HepG2 (cell line): Measurements from ENCODE around the gene ARID3C. TPM values are rescaled to one million over a fixed set of nuclear protein-coding genes. Genes with fewer than 3 reads are reported as not detected.

ENCODE experiments used
- ATAC-seq: fragments of 200-7000 bp; cut with Tn5 transposase; 3 replicates; pipeline ENCODE4 v1.9.1; 2020; ENCODE audit warnings: mild to moderate bottlenecking, moderate library complexity
- BruUV-seq: library from RNA; stranded (reverse); fragments of 400-500 nt; replicated peaks from 2 replicates; lab custom pipeline; 2021; lab: Mats Ljungman, UMichigan
- CTCF ChIA-PET: fragments of 300-600 bp; formaldehyde crosslinking; extraction: SDS; loops from one replicate; lab custom pipeline; 2021; ENCODE audit warnings: low total read pairs, inconsistent platforms, low intra/inter-chr PET ratio; lab: Yijun Ruan, JAX
- POLR2A ChIA-PET: fragments of 350-600 bp; sonication (Branson Sonifier 250); formaldehyde crosslinking; loops from one replicate; lab custom pipeline; 2020; ENCODE audit warnings: antibody characterized with exemption, inconsistent platforms; lab: Yijun Ruan, JAX
- DNase-seq: peaks from one replicate; pipeline ENCODE4 v3.0.0-alpha.2; 2015; ENCODE audit warnings: low spot score
- FAIRE-seq: peaks from 3 replicates; lab custom pipeline; 2011; peaks lifted over from hg19 to GRCh38; lab: Jason Lieb, UNC
- H2AFZ ChIP-seq: one replicate; pipeline ENCODE4 v1.6.1; 2011; ENCODE audit warnings: low read length, inconsistent platforms
- H3K27ac ChIP-seq: fragments of 300-600 bp; 3 replicates; pipeline ENCODE4 v1.8.0; 2011; ENCODE audit warnings: mixed run types, mild to moderate bottlenecking, mixed read lengths, low read length, inconsistent platforms; ENCODE audit not compliant: insufficient read depth; ENCODE audit errors: extremely low read length
- H3K27me3 ChIP-seq, 2 experiments: fragments of 200-600 bp in 1 of 2; 2 replicates in 1 of 2; 3 replicates in 1 of 2; pipeline versions ENCODE4 v1.6.0 to v1.8.0; 2011; ENCODE audit warnings: low read length in 2 of 2, mild to moderate bottlenecking in 2 of 2, moderate library complexity in 2 of 2, inconsistent platforms in 1 of 2; ENCODE audit not compliant: insufficient read depth in 2 of 2, control insufficient read depth in 1 of 2
- H3K36me3 ChIP-seq, 2 experiments: fragments of 200-600 bp in 1 of 2; replicated peaks in 1 of 2; 2 replicates in 1 of 2; 3 replicates in 1 of 2; pipeline versions ENCODE4 v1.5.1 to v1.8.0; 2011; ENCODE audit warnings: low read length in 2 of 2, inconsistent platforms in 1 of 2; ENCODE audit not compliant: insufficient read depth in 2 of 2, control insufficient read depth in 1 of 2
- H3K4me1 ChIP-seq: 2 replicates; pipeline ENCODE4 v1.5.1; 2012; ENCODE audit warnings: low read length, inconsistent platforms; ENCODE audit not compliant: insufficient read depth
- H3K4me2 ChIP-seq: 2 replicates; pipeline ENCODE4 v1.6.0; 2011; ENCODE audit warnings: low read depth, low read length, inconsistent platforms
- H3K4me3 ChIP-seq, 3 experiments: fragments of 200-600 bp in 1 of 3; sonication (generic), shearing (Covaris generic) in 1 of 3; replicated peaks in 1 of 3; 2 replicates each; pipeline ENCODE4 v1.5.1; 2011 to 2016; ENCODE audit warnings: low read length in 3 of 3, inconsistent platforms in 2 of 3, low read depth in 2 of 3, mild to moderate bottlenecking in 2 of 3, control low read depth in 1 of 3, mixed read lengths in 1 of 3; ENCODE audit not compliant: insufficient read depth in 1 of 3
- H3K79me2 ChIP-seq: one replicate; pipeline ENCODE4 v1.6.1; 2011; ENCODE audit warnings: low read length, inconsistent platforms; ENCODE audit not compliant: insufficient read depth
- H3K9ac ChIP-seq: 2 replicates; pipeline ENCODE4 v1.6.0; 2011; ENCODE audit warnings: mild to moderate bottlenecking, low read depth, low read length, inconsistent platforms; ENCODE audit not compliant: insufficient read depth
- H3K9me3 ChIP-seq: 2 replicates; pipeline ENCODE4 v1.5.1; 2012; ENCODE audit warnings: mild to moderate bottlenecking, low read length
- H4K20me1 ChIP-seq: 2 replicates; pipeline ENCODE4 v1.6.0; 2011; ENCODE audit warnings: inconsistent platforms, mild to moderate bottlenecking, low read length, moderate library complexity; ENCODE audit not compliant: insufficient read depth
- EZH2 ChIP-seq: conservative IDR thresholded peaks from 2 replicates; pipeline ENCODE4 v1.6.1; 2012; ENCODE audit warnings: mild to moderate bottlenecking, low read depth, low read length, moderate library complexity
- GABPB1 ChIP-seq: IDR thresholded peaks from 2 replicates; pipeline ENCODE4 v1.6.1; 2016; ENCODE audit warnings: mild to moderate bottlenecking, missing genetic modification reagents, moderate library complexity, missing compliant biosample characterization
- GTF3A ChIP-seq: sonication (generic); formaldehyde crosslinking; conservative IDR thresholded peaks from 2 replicates; pipeline ENCODE4 v1.4.0; 2020; ENCODE audit warnings: mild to moderate bottlenecking, missing genetic modification reagents
- KAT8 ChIP-seq: IDR thresholded peaks from 2 replicates; pipeline ENCODE4 v1.6.1; 2016; ENCODE audit warnings: missing genetic modification reagents, missing compliant biosample characterization
- MBNL3 ChIP-seq: fragments of 250-450 bp; sonication (Bioruptor Pico); conservative IDR thresholded peaks from 2 replicates; pipeline ENCODE4 v1.8.0; 2022; ENCODE audit warnings: mild to moderate bottlenecking, inconsistent platforms
- NFIC ChIP-seq: IDR thresholded peaks from 2 replicates; pipeline ENCODE4 v1.6.1; 2012; ENCODE audit warnings: mild to moderate bottlenecking, low read length, inconsistent platforms
- SOX6 ChIP-seq, 2 experiments: fragments of 450-650 bp in 1 of 2; sonication (generic) in 1 of 2; formaldehyde crosslinking in 1 of 2; IDR thresholded peaks; 2 replicates each; pipeline versions ENCODE4 v1.4.0 to v1.6.1; 2017 to 2020; ENCODE audit warnings: antibody characterized with exemption in 1 of 2, mild to moderate bottlenecking in 1 of 2, missing genetic modification reagents in 1 of 2
- TCF12 ChIP-seq, 2 experiments: fragments of 450-650 bp in 1 of 2; sonication (generic) in 1 of 2; formaldehyde crosslinking in 1 of 2; IDR thresholded peaks; 2 replicates each; pipeline versions ENCODE4 v1.6.1 to v1.8.0; 2017 to 2022; ENCODE audit warnings: antibody characterized with exemption in 1 of 2, mild to moderate bottlenecking in 1 of 2, missing genetic modification reagents in 1 of 2, moderate library complexity in 1 of 2
- TEAD2 ChIP-seq: sonication (generic); formaldehyde crosslinking; IDR thresholded peaks from 2 replicates; pipeline ENCODE4 v1.9.0; 2021; ENCODE audit warnings: missing genetic modification reagents
- WIZ ChIP-seq: sonication (generic); formaldehyde crosslinking; IDR thresholded peaks from 2 replicates; pipeline ENCODE4 v1.5.1; 2020; ENCODE audit warnings: mild to moderate bottlenecking, missing genetic modification reagents
- XBP1 ChIP-seq: sonication (generic); formaldehyde crosslinking; IDR thresholded peaks from 2 replicates; pipeline ENCODE4 v1.5.0; 2020; ENCODE audit warnings: missing genetic modification reagents
- ZBTB38 ChIP-seq: sonication (generic); formaldehyde crosslinking; IDR thresholded peaks from 2 replicates; pipeline ENCODE4 v1.5.1; 2020; ENCODE audit warnings: mild to moderate bottlenecking, missing genetic modification reagents
- ZHX2 ChIP-seq, 2 experiments: sonication (generic) in 1 of 2; formaldehyde crosslinking in 1 of 2; IDR thresholded peaks; 2 replicates each; pipeline versions ENCODE4 v1.6.1 to v1.9.0; 2014 to 2022; ENCODE audit warnings: antibody characterized with exemption in 1 of 2, borderline replicate concordance in 1 of 2, inconsistent platforms in 1 of 2, low read depth in 1 of 2, missing genetic modification reagents in 1 of 2
- ZNF251 ChIP-seq: sonication (generic); formaldehyde crosslinking; IDR thresholded peaks from 2 replicates; pipeline ENCODE4 v1.9.0; 2021; ENCODE audit warnings: mild to moderate bottlenecking, missing genetic modification reagents
- ZNF350 ChIP-seq: sonication (generic); formaldehyde crosslinking; IDR thresholded peaks from 2 replicates; pipeline ENCODE4 v1.4.0; 2020; ENCODE audit warnings: mild to moderate bottlenecking, low read depth, missing genetic modification reagents, borderline replicate concordance
- ZNF460 ChIP-seq: sonication (generic); formaldehyde crosslinking; IDR thresholded peaks from 2 replicates; pipeline ENCODE4 v1.5.1; 2020; ENCODE audit warnings: missing genetic modification reagents, mild to moderate bottlenecking, borderline replicate concordance
- ZNF543 ChIP-seq: sonication (generic); formaldehyde crosslinking; IDR thresholded peaks from 2 replicates; pipeline ENCODE4 v1.4.0; 2020; ENCODE audit warnings: mild to moderate bottlenecking, missing genetic modification reagents
- ZNF772 ChIP-seq: sonication (generic); formaldehyde crosslinking; IDR thresholded peaks from 2 replicates; pipeline ENCODE4 v1.5.0; 2020; ENCODE audit warnings: mild to moderate bottlenecking, missing genetic modification reagents
- WGBS: methylation state at CpG from one replicate; pipeline ENCODE4 v1.1.6; 2017; ENCODE audit warnings: low lambda C conversion rate; 5-methylcytosine and 5-hydroxymethylcytosine counted together
- in situ Hi-C: cut with HindIII; loops from 2 replicates; pipeline ENCODE4 v1.10.0; 2017; ENCODE audit warnings: low pct_unique_long_range_greater_than_20kb; ENCODE audit not compliant: extremely low pct_ligation_motif_present
- intact Hi-C: fragments of 100-400 bp; cut with micrococcal nuclease; formaldehyde crosslinking; loops from one replicate; pipeline ENCODE4 v1.10.0; 2022; ENCODE audit not compliant: unreplicated experiment
- polyA plus RNA-seq, 8 experiments: library from polyadenylated mRNA; depleted of rRNA in 3 of 8; stranded (reverse) in 7 of 8; unstranded in 1 of 8; fragments of >200 nt; fragmentation: Illumina TruSeq in 4 of 8; extraction: Trizol in 4 of 8; gene quantifications; 2 replicates each; pipeline versions ENCODE4 v1.2.1 to v1.2.3, GENCODE V29; 2011 to 2016; ENCODE audit warnings: low read depth in 4 of 8, missing spikeins in 1 of 8, mixed read lengths in 1 of 8; ENCODE audit not compliant: insufficient read depth in 1 of 8
- total RNA-seq, 5 experiments: library from RNA; depleted of rRNA; stranded (reverse); fragments of >200 nt; fragmentation: Illumina TruSeq; extraction: Trizol; gene quantifications; 2 replicates each; pipeline ENCODE4 v1.2.3, GENCODE V29; 2016; ENCODE audit warnings: low read depth in 1 of 5

The ARID3C gene
- total and polyA plus RNA-seq, 2 of the 13 experiments (the other 11 are each of a cell fraction or from before 2014, with no cell fraction given) = not detected

GRCh38 chr9:34665381-34666250 lies 36.8 kb upstream of the ARID3C start:
- Histone ChIP-seq H3K27ac (peak overlapping the region; percentile 71), H3K79me2 (no peaks in the 10 kb centered on the region), H3K9ac (peak overlapping the region; percentile 74), H4K20me1 (no peaks in the 10 kb centered on the region), H3K4me3 (peak overlapping the region; percentile 66 to 79 (median 66)), H3K36me3 (no peaks in the 10 kb centered on the region), H3K27me3 (no peaks in the 10 kb centered on the region), H3K9me3 (no peaks in the 10 kb centered on the region), H3K4me1 (peaks cover 24% of the 10 kb centered on the region), H2AFZ (no peak overlapping the region), H3K4me2 (peak overlapping the region; percentile 89)
- in situ Hi-C loops (no loop called here), intact Hi-C loops (no loop called here)
- ATAC-seq (peak; percentile 79), DNase-seq (peak; percentile 56), FAIRE-seq (no peak)
- WGBS = 8% methylated on average over 47 of the region's 55 CpGs
- POLR2A ChIA-PET = interaction anchor here (0.6 to 4.9 kb wide), 11 partner anchors 9 to 53 kb away, joined by 3 to 40 read pairs (median 5); partner anchors contain the start of genes ARID3C, DCTN3, GALT and IL11RA
- CTCF ChIA-PET = interaction anchor here (2.0 to 3.3 kb wide), 3 partner anchors 19 to 53 kb away, joined by 6 to 22 read pairs (median 12); partner anchors contain the start of genes GALT and RPP25L
- TSS peak; percentile 81 for BruUV-seq
- TF ChIP-seq TEAD2 (CRISPR knock-in tag) (no peak), NFIC (no peak), XBP1 (CRISPR knock-in tag) (no peak), GABPB1 (CRISPR knock-in tag) (peak; percentile 89), SOX6 (IDR thresholded peaks at IDR 0.05) (no peak), SOX6 (CRISPR knock-in tag; IDR thresholded peaks at IDR 0.05) (peak; percentile 5; the same call in 1 of the 2 replicates), ZNF350 (CRISPR knock-in tag) (0 out of 2 replicates have a peak, but pooled peaks have one; percentile 24), ZBTB38 (CRISPR knock-in tag) (no peak), ZHX2 (IDR thresholded peaks at IDR 0.05; ENCODE audit: low read depth) (peak; percentile 82), ZHX2 (CRISPR knock-in tag; IDR thresholded peaks at IDR 0.05; ENCODE audit: borderline replicate concordance) (no peak), KAT8 (0 out of 2 replicates have a peak, but pooled peaks have one; percentile 7), TCF12 (IDR thresholded peaks at IDR 0.05) (no peak), TCF12 (CRISPR knock-in tag; IDR thresholded peaks at IDR 0.05) (no peak), ZNF772 (CRISPR knock-in tag) (no peak), ZNF251 (CRISPR knock-in tag) (no peak), MBNL3 (CRISPR knock-in tag) (no peak), WIZ (CRISPR knock-in tag) (no peak), EZH2 (no peak), ZNF460 (CRISPR knock-in tag) (no peak), GTF3A (CRISPR knock-in tag) (no peak), ZNF543 (CRISPR knock-in tag) (no peak)
